ENCODE measurements around the gene KCNJ13.
"Not testable (repeated sequence)": the region's sequence is repeated elsewhere in the genome, so short reads cannot be mapped to it uniquely, and the experiment has no call there.

Gene KCNJ13

DNA sequence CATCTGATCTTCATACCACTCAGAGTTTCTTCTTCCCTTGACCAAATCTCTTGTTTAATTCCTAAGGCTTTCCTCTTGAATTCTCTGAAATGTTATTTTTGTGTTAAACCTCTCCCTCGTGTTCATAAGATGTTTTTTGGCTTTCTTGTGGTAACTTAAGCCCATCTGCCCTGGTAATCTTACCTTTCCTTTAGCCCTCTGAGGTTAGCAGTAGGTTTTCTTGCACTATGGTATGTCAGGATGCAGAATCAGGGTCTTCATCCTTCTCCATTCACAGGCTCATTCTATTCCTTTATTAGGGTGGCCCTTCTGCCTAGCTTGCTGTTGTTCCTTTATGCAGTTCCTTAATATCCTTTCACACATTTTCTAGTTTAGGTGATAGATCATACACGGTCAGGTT, 55.1 kb downstream of the KCNJ13 start:
- no peak overlapping the region for H3K4me2 ChIP-seq (ENCODE audit: low read depth, low read length)
- H3K4me1 ChIP-seq (ENCODE audit: low read length): peaks cover 10% of the 10 kb centered on the region
- H3K9me2 ChIP-seq (replicated peaks; ENCODE audit: insufficient read depth, low read length): no peaks in the 10 kb centered on the region
- no peak for DNase-seq
- H3K4me3 ChIP-seq (ENCODE audit: low read length): no peak overlapping the region
- peaks cover 5% of the 10 kb centered on the region; the same call in 1 of the 2 replicates for H4K20me1 ChIP-seq (ENCODE audit: insufficient read depth, low read length)
- no peak overlapping the region for H3K27ac ChIP-seq (ENCODE audit: low read length)
- TF ChIP-seq, protein P1, sequence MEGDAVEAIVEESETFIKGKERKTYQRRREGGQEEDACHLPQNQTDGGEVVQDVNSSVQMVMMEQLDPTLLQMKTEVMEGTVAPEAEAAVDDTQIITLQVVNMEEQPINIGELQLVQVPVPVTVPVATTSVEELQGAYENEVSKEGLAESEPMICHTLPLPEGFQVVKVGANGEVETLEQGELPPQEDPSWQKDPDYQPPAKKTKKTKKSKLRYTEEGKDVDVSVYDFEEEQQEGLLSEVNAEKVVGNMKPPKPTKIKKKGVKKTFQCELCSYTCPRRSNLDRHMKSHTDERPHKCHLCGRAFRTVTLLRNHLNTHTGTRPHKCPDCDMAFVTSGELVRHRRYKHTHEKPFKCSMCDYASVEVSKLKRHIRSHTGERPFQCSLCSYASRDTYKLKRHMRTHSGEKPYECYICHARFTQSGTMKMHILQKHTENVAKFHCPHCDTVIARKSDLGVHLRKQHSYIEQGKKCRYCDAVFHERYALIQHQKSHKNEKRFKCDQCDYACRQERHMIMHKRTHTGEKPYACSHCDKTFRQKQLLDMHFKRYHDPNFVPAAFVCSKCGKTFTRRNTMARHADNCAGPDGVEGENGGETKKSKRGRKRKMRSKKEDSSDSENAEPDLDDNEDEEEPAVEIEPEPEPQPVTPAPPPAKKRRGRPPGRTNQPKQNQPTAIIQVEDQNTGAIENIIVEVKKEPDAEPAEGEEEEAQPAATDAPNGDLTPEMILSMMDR (IDR thresholded peaks at IDR 0.05; ENCODE audit: low read length): no peak
- no peak for TF ChIP-seq EZH2 (optimal IDR thresholded peaks at IDR 0.05; ENCODE audit: low read depth, low read length)
- no peak for TF ChIP-seq EZH2phosphoT487 (IDR thresholded peaks at IDR 0.05; ENCODE audit: low read length)
- no peaks in the 10 kb centered on the region for H3F3A ChIP-seq (ENCODE audit: insufficient read depth, low read length)
- peaks cover 85% of the 10 kb centered on the region for H3K79me2 ChIP-seq (ENCODE audit: low read length)
- H2AFZ ChIP-seq (ENCODE audit: low read length): no peak overlapping the region
- H3K9me3 ChIP-seq (replicated peaks; ENCODE audit: insufficient read depth, low read length): no peaks in the 10 kb centered on the region
- H3K27me3 ChIP-seq (replicated peaks; ENCODE audit: insufficient read depth, low read length): no peaks in the 10 kb centered on the region
- H3K36me3 ChIP-seq (replicated peaks; ENCODE audit: insufficient read depth, low read length): peaks cover 3% of the 10 kb centered on the region; the same call in 1 of the 2 replicates
- H3K9ac ChIP-seq (ENCODE audit: low read length): no peak overlapping the region

- not testable (repeated sequence) for H3K4me2 ChIP-seq (ENCODE audit: low read depth, low read length); H3K9ac ChIP-seq (ENCODE audit: low read length); H3K27me3 ChIP-seq (replicated peaks; ENCODE audit: insufficient read depth, low read length); H3K36me3 ChIP-seq (replicated peaks; ENCODE audit: insufficient read depth, low read length); H3K9me3 ChIP-seq (replicated peaks; ENCODE audit: insufficient read depth, low read length); H3F3A ChIP-seq (ENCODE audit: insufficient read depth, low read length); H3K9me2 ChIP-seq (replicated peaks; ENCODE audit: insufficient read depth, low read length); DNase-seq; H4K20me1 ChIP-seq (ENCODE audit: insufficient read depth, low read length); H2AFZ ChIP-seq (ENCODE audit: low read length); H3K4me1 ChIP-seq (ENCODE audit: low read length); H3K27ac ChIP-seq (ENCODE audit: low read length); H3K4me3 ChIP-seq (ENCODE audit: low read length)
- peaks cover 85% of the 10 kb centered on the region for H3K79me2 ChIP-seq (ENCODE audit: low read length)
Measured at GRCh38 chr2:232720056-232720455, 56.3 kb downstream of the KCNJ13 start.
